ENCODE results near the gene CNR2.

DNA sequence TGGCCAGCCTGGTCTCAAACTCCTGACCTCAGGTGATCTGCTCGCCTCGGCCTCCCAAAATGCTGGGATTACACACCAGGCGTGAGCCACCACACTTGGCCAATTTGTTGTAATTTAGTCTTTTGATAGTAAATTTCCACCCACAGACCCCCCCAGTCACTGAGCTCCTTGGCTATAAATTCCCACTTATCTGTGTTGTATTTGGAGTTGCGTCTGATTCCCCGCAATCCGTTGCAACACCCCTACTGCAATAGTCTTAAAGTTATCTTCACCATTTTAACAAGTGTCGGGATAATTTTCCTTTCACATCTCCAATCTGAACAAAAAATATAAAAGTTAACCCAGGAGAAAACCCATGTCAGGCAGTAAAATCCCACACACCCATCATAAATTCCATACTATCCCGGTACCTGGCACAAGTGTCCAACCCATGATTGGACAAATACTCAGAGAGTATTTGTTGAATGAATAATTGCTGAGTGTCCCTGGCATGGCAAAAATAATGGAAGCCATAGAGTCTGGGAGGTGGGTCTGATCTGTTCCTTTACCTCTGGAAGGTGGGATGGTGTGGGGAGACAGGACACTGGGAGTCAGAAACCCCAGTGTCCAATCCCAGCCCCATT lies 9.3 kb upstream of the CNR2 start:
- TF ChIP-seq POLR2A (IDR thresholded peaks at IDR 0.05) (no peak), POLR2AphosphoS5 (IDR thresholded peaks at IDR 0.05) (no peak), CTCF (IDR thresholded peaks at IDR 0.05) (no peak)

Measured in transverse colon (tissue), 4 donors.